Mesenchymal stem cell (in vitro differentiated cells and primary cell): ENCODE results near the gene NAP1L4.

Experiments used
- DNase-seq: peaks from one replicate; pipeline ENCODE4 v3.0.0-alpha.2; 2013
- H2AFZ ChIP-seq: one replicate; pipeline ENCODE4 v1.6.1; 2013; ENCODE audit warnings: low read depth, mild to moderate bottlenecking, control low read depth, inconsistent platforms, low read length, moderate library complexity
- H2AK5ac ChIP-seq: 2 replicates; pipeline ENCODE4 v1.6.1; 2013; ENCODE audit warnings: low read length, moderate library complexity, mild to moderate bottlenecking, inconsistent platforms; ENCODE audit not compliant: severe bottlenecking
- H2BK120ac ChIP-seq: one replicate; pipeline ENCODE4 v1.6.1; 2013; ENCODE audit warnings: low read depth, mild to moderate bottlenecking, inconsistent platforms, low read length, moderate library complexity
- H2BK12ac ChIP-seq, 2 experiments: one replicate each; pipeline ENCODE4 v1.6.1; 2013; ENCODE audit warnings: inconsistent platforms in 2 of 2, low read length in 2 of 2, mild to moderate bottlenecking in 2 of 2, moderate library complexity in 2 of 2, control low read depth in 1 of 2
- H2BK15ac ChIP-seq: one replicate; pipeline ENCODE4 v1.6.1; 2013; ENCODE audit warnings: mild to moderate bottlenecking, low read depth, inconsistent platforms; ENCODE audit not compliant: poor library complexity, severe bottlenecking
- H2BK5ac ChIP-seq: 2 replicates; pipeline ENCODE4 v1.6.1; 2013; ENCODE audit warnings: low read depth, mild to moderate bottlenecking, low read length, control low read depth, inconsistent platforms; ENCODE audit not compliant: poor library complexity, severe bottlenecking
- H3K14ac ChIP-seq, 2 experiments: one replicate each; pipeline ENCODE4 v1.6.1; 2013; ENCODE audit warnings: inconsistent platforms in 2 of 2, low read length in 2 of 2, control low read depth in 1 of 2, mild to moderate bottlenecking in 1 of 2, moderate library complexity in 1 of 2
- H3K18ac ChIP-seq, 2 experiments: one replicate each; pipeline ENCODE4 v1.6.1; 2013; ENCODE audit warnings: inconsistent platforms in 2 of 2, low read length in 2 of 2, control low read depth in 1 of 2, low read depth in 1 of 2, mild to moderate bottlenecking in 1 of 2
- H3K23ac ChIP-seq, 2 experiments: one replicate each; pipeline ENCODE4 v1.6.1; 2013; ENCODE audit warnings: inconsistent platforms in 2 of 2, low read length in 2 of 2, mild to moderate bottlenecking in 2 of 2, moderate library complexity in 2 of 2, control low read depth in 1 of 2
- H3K27ac ChIP-seq: 2 replicates; pipeline ENCODE4 v1.5.1; 2013; ENCODE audit warnings: mild to moderate bottlenecking, moderate library complexity, low read length, control low read depth, inconsistent platforms; ENCODE audit not compliant: poor library complexity, severe bottlenecking
- H3K27me3 ChIP-seq, 2 experiments: 2 replicates each; pipeline versions ENCODE4 v1.6.1 to v1.7.0; 2013; ENCODE audit warnings: low read length in 2 of 2, mild to moderate bottlenecking in 2 of 2, moderate library complexity in 2 of 2, control low read depth in 1 of 2, inconsistent platforms in 1 of 2; ENCODE audit not compliant: control insufficient read depth in 1 of 2, insufficient read depth in 1 of 2
- H3K36me3 ChIP-seq, 2 experiments: 2 replicates each; pipeline versions ENCODE4 v1.6.1 to v1.7.0; 2013; ENCODE audit warnings: low read length in 2 of 2, control low read depth in 1 of 2, inconsistent platforms in 1 of 2, low read depth in 1 of 2, mild to moderate bottlenecking in 1 of 2; ENCODE audit not compliant: insufficient read depth in 2 of 2, control insufficient read depth in 1 of 2
- H3K4ac ChIP-seq, 2 experiments: one replicate each; pipeline ENCODE4 v1.6.1; 2013; ENCODE audit warnings: inconsistent platforms in 2 of 2, low read length in 2 of 2, mild to moderate bottlenecking in 2 of 2, moderate library complexity in 2 of 2, control low read depth in 1 of 2, low read depth in 1 of 2
- H3K4me1 ChIP-seq: 2 replicates; pipeline ENCODE4 v1.6.1; 2013; ENCODE audit warnings: low read depth, low read length, control low read depth; ENCODE audit not compliant: control insufficient read depth, insufficient read depth
- H3K4me2 ChIP-seq: 2 replicates; pipeline ENCODE4 v1.6.1; 2013; ENCODE audit warnings: low read length, mild to moderate bottlenecking, inconsistent platforms; ENCODE audit not compliant: poor library complexity, severe bottlenecking
- H3K4me3 ChIP-seq, 2 experiments: 2 replicates each; pipeline versions ENCODE4 v1.5.1 to v1.7.0; 2013; ENCODE audit warnings: low read length in 2 of 2, mild to moderate bottlenecking in 2 of 2, control low read depth in 1 of 2, low read depth in 1 of 2; ENCODE audit not compliant: insufficient read depth in 1 of 2
- H3K79me1 ChIP-seq: replicated peaks from 2 replicates; pipeline ENCODE4 v1.6.1; 2013; ENCODE audit warnings: mild to moderate bottlenecking, control low read depth, low read length, inconsistent platforms; ENCODE audit not compliant: poor library complexity, severe bottlenecking
- H3K9ac ChIP-seq: 2 replicates; pipeline ENCODE4 v1.7.0; 2013; ENCODE audit warnings: mild to moderate bottlenecking, low read length, moderate library complexity
- H3K9me3 ChIP-seq: 2 replicates; pipeline ENCODE4 v1.7.0; 2013; ENCODE audit warnings: mild to moderate bottlenecking, low read length; ENCODE audit not compliant: control insufficient read depth
- H4K8ac ChIP-seq: one replicate; pipeline ENCODE4 v1.6.1; 2013; ENCODE audit warnings: inconsistent platforms, mild to moderate bottlenecking, low read length, moderate library complexity
- H4K91ac ChIP-seq: one replicate; pipeline ENCODE4 v1.6.1; 2013; ENCODE audit warnings: mild to moderate bottlenecking, low read length, inconsistent platforms
- WGBS: methylation state at CpG from one replicate; pipeline ENCODE4 v1.1.7; 2013; ENCODE audit warnings: mixed read lengths; 5-methylcytosine and 5-hydroxymethylcytosine counted together

The NAP1L4 gene

DNA sequence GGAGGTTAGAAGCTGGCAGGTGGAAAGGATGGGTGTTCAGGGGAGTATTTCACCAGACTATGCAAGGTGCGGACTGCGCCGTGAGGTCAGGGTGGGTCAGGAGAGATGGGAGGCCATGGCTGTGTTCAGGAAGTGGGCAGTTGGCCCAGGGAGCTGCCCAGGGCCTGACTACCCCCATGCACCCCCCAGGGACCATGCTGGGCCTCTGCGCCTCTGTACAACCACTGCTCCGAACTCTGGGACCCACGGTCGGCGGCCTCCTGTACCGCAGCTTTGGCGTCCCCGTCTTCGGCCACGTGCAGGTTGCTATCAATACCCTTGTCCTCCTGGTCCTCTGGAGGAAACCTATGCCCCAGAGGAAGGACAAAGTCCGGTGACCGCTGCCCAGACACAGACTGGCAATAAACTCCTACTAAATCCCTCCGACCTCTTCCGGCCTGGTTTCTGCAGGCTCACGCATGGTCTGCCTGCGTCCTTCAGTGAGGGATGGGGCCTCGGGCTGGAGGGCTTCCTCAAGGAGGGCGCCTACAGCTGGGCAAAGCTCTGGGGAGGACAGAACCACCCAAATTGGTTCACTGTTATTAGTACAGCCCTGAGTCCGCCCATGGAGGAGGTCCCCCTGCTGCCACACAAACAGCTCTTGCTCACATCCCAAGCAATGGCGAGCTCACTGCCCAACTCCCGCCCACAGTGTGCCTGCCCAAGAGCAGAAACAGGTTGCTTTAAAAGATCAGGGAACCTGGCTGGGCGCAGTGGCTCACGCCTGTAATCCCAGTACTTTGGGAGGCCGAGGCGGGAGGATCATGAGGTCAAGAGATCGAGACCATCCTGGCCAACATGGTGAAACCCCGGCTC is 67.1 kb downstream of the NAP1L4 start:
- Histone ChIP-seq H3K14ac (no peak overlapping the region), H2AK5ac (no peak overlapping the region), H3K4me2 (no peak overlapping the region), H3K23ac (no peak overlapping the region), H4K91ac (no peak overlapping the region), H3K36me3 (peaks cover 0 to 25% of the 10 kb centered on the region in 2 experiments), H3K4ac (no peak overlapping the region), H4K8ac (peak overlapping the region; percentile 61), H3K4me3 (no peak overlapping the region), H3K9me3 (no peaks in the 10 kb centered on the region), H3K4me1 (peaks cover 36% of the 10 kb centered on the region), H2BK15ac (no peak overlapping the region), H3K9ac (no peak overlapping the region), H2AFZ (no peak overlapping the region), H3K79me1 (peaks cover 4% of the 10 kb centered on the region), H2BK120ac (no peak overlapping the region), H2BK5ac (no peak overlapping the region), H2BK12ac (no peak overlapping the region), H3K18ac (no peak overlapping the region), H3K27me3 (no peaks in the 10 kb centered on the region), H3K27ac (no peak overlapping the region)
- DNase-seq = no peak
- WGBS = 97% methylated on average over 30 of the region's 30 CpGs

DNA sequence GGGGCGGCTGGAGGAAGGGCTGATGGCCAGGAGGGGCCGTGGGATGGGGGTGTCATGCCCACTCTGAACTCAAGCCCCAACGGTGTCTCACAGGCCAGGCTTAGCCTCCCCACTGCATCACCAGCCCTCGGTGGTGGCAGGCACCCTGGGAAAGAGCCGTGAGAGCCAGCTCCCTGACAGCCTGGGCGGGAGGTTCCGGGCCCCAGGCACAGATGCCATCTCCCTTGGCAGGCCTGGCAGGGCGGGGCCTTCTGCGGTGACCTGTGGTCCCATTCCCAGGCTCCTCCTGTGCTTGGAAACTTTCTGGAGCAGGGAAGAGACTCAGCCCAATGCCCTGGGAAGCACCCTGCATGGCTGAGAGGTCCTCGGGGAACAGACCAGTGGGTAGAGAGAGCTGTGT is 67.7 kb downstream of the NAP1L4 start:
- Histone ChIP-seq H3K4me3 (no peak overlapping the region), H3K23ac (no peak overlapping the region), H3K9ac (no peak overlapping the region), H3K18ac (no peak overlapping the region), H2AK5ac (no peak overlapping the region), H2BK15ac (no peak overlapping the region), H2BK5ac (no peak overlapping the region), H3K14ac (no peak overlapping the region), H3K9me3 (no peaks in the 10 kb centered on the region), H2AFZ (no peak overlapping the region), H3K4me2 (no peak overlapping the region), H3K27me3 (no peaks in the 10 kb centered on the region), H3K36me3 (peaks cover 0 to 25% of the 10 kb centered on the region in 2 experiments), H2BK12ac (no peak overlapping the region), H3K79me1 (peaks cover 4% of the 10 kb centered on the region), H3K4me1 (peaks cover 31% of the 10 kb centered on the region), H2BK120ac (no peak overlapping the region), H4K8ac (no peak overlapping the region), H3K4ac (no peak overlapping the region), H4K91ac (no peak overlapping the region), H3K27ac (no peak overlapping the region)
- WGBS = 92% methylated on average over 10 of the region's 10 CpGs
- no peak for DNase-seq

DNA sequence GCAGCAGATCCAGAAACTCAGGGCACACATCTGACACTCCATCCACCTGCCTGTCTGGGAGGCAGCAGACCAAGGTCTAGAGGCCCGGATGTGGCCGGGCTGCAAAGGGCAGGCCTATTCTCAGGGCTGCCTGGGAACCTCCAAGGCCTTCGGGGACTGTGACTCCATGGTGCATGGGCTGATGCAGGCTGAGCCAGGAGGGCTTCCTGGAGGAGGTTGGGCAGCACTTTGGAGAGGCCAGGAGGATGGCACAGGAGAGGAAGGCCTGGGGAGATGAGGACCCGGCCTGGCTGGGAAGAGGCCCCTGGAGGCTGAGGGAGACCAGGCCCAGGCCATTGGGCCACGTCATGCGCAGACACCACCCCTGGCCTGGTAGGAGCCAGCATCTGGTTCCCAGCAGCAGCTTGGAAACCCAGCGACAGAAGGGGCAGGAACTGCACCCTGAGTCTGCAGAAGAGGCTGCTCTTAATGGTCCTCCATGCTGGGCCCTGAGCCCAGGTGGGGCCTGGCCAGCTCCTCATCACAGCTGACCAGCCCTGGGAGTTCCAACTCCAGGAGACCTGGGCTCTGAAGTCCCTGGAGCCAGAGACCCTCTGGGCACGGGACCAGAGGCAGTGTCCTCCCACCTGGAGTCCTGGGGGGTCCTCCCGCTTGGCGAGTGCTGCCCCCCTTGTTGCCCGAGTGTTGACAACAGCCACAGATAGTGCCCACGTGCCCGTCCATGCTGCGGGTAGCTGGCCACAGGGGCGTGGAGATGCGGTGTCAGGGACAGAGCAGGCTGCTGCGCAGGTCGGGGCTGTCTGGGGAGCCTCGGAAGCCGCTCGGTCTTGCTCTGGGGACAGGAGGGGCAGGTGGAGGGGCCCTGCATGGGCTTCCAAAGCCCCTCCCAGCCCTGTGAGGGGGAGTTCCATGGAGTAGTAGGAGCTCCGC is 68.4 kb downstream of the NAP1L4 start:
- Histone ChIP-seq H4K8ac (no peak overlapping the region), H3K36me3 (peaks cover 0 to 30% of the 10 kb centered on the region in 2 experiments), H2AFZ (no peak overlapping the region), H3K27me3 (no peaks in the 10 kb centered on the region), H3K4ac (no peak overlapping the region), H2BK120ac (no peak overlapping the region), H4K91ac (peak overlapping the region; percentile 57), H3K14ac (no peak overlapping the region), H2BK5ac (no peak overlapping the region), H2BK12ac (no peak overlapping the region), H2BK15ac (no peak overlapping the region), H3K18ac (no peak overlapping the region), H3K4me2 (no peak overlapping the region), H3K4me1 (peaks cover 25% of the 10 kb centered on the region), H3K27ac (no peak overlapping the region), H3K79me1 (peaks cover 4% of the 10 kb centered on the region), H3K9me3 (no peaks in the 10 kb centered on the region), H3K23ac (no peak overlapping the region), H3K4me3 (no peak overlapping the region), H3K9ac (no peak overlapping the region), H2AK5ac (no peak overlapping the region)
- WGBS = 90% methylated on average over 22 of the region's 22 CpGs
- no peak for DNase-seq

DNA sequence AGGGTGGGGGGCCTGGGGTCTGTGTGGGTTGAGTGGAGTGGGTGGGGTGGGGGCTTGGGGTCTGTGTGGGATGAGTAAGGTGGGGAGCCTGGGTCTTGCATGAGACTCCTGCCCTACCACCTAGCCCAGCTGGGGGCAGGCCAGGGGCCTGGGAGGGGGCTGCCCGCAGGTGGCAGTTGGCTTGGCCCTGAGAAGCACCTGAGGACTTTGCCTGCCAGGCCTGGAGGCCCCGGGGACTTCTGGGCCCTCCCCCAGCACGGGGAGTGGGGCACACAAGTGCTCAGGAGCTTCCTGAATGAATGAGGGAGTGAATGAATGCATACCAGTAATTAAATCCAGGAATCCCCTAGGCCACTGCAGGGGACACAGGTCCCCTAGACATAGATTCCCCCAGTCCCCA is 69.5 kb downstream of the NAP1L4 start:
- H2BK15ac ChIP-seq = no peak overlapping the region
- H3K18ac ChIP-seq = no peak overlapping the region
- H2BK12ac ChIP-seq = no peak overlapping the region
- H3K36me3 ChIP-seq = peaks cover 0 to 30% of the 10 kb centered on the region in 2 experiments
- H3K14ac ChIP-seq = no peak overlapping the region
- peaks cover 4% of the 10 kb centered on the region for H3K79me1 ChIP-seq
- H2AFZ ChIP-seq = no peak overlapping the region
- no peak for DNase-seq
- no peak overlapping the region for H3K4ac ChIP-seq
- H3K27ac ChIP-seq = no peak overlapping the region
- WGBS = 81% methylated on average over 3 of the region's 3 CpGs
- no peak overlapping the region for H4K91ac ChIP-seq
- no peak overlapping the region for H2BK120ac ChIP-seq
- peaks cover 22% of the 10 kb centered on the region for H3K4me1 ChIP-seq
- H3K4me2 ChIP-seq = no peak overlapping the region
- H3K27me3 ChIP-seq = no peaks in the 10 kb centered on the region
- H2BK5ac ChIP-seq = no peak overlapping the region
- no peak overlapping the region for H2AK5ac ChIP-seq
- H3K9ac ChIP-seq = no peak overlapping the region
- H3K4me3 ChIP-seq = no peak overlapping the region
- H3K23ac ChIP-seq = no peak overlapping the region
- no peak overlapping the region for H4K8ac ChIP-seq
- no peaks in the 10 kb centered on the region for H3K9me3 ChIP-seq
